ENCODE results near the gene MRPL30.

- no peak for TF ChIP-seq TAF1 (IDR thresholded peaks at IDR 0.05; ENCODE audit: low read depth)
- TF ChIP-seq, protein P1, sequence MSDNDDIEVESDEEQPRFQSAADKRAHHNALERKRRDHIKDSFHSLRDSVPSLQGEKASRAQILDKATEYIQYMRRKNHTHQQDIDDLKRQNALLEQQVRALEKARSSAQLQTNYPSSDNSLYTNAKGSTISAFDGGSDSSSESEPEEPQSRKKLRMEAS (IDR thresholded peaks at IDR 0.05): no peak
- TF ChIP-seq FOXM1 (IDR thresholded peaks at IDR 0.05; ENCODE audit: borderline replicate concordance, low read depth): no peak
- TF ChIP-seq ZBTB7A (IDR thresholded peaks at IDR 0.05; ENCODE audit: low read depth): no peak
- TF ChIP-seq CREB1 (IDR thresholded peaks at IDR 0.05; ENCODE audit: low read depth): no peak
- TF ChIP-seq, protein P2, sequence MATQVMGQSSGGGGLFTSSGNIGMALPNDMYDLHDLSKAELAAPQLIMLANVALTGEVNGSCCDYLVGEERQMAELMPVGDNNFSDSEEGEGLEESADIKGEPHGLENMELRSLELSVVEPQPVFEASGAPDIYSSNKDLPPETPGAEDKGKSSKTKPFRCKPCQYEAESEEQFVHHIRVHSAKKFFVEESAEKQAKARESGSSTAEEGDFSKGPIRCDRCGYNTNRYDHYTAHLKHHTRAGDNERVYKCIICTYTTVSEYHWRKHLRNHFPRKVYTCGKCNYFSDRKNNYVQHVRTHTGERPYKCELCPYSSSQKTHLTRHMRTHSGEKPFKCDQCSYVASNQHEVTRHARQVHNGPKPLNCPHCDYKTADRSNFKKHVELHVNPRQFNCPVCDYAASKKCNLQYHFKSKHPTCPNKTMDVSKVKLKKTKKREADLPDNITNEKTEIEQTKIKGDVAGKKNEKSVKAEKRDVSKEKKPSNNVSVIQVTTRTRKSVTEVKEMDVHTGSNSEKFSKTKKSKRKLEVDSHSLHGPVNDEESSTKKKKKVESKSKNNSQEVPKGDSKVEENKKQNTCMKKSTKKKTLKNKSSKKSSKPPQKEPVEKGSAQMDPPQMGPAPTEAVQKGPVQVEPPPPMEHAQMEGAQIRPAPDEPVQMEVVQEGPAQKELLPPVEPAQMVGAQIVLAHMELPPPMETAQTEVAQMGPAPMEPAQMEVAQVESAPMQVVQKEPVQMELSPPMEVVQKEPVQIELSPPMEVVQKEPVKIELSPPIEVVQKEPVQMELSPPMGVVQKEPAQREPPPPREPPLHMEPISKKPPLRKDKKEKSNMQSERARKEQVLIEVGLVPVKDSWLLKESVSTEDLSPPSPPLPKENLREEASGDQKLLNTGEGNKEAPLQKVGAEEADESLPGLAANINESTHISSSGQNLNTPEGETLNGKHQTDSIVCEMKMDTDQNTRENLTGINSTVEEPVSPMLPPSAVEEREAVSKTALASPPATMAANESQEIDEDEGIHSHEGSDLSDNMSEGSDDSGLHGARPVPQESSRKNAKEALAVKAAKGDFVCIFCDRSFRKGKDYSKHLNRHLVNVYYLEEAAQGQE (IDR thresholded peaks at IDR 0.05; ENCODE audit: low read depth): no peak
- no peak for TF ChIP-seq EP300 (IDR thresholded peaks at IDR 0.05; ENCODE audit: borderline replicate concordance)
- no peak for TF ChIP-seq RAD21 (IDR thresholded peaks at IDR 0.05; ENCODE audit: low read depth)
- TF ChIP-seq YY1 (IDR thresholded peaks at IDR 0.05; ENCODE audit: low read depth): no peak
- TF ChIP-seq CEBPB (IDR thresholded peaks at IDR 0.05): no peak
These were observed 14.8 kb upstream of the MRPL30 start for GRCh38 chr2:99166218-99166617.

Data from Ishikawa (cell line).